Measurements from ENCODE around the gene ZNF598.
"Not testable (repeated sequence)": the region's sequence is repeated elsewhere in the genome, so short reads cannot be mapped to it uniquely, and the experiment has no call there.

The ZNF598 gene

DNA sequence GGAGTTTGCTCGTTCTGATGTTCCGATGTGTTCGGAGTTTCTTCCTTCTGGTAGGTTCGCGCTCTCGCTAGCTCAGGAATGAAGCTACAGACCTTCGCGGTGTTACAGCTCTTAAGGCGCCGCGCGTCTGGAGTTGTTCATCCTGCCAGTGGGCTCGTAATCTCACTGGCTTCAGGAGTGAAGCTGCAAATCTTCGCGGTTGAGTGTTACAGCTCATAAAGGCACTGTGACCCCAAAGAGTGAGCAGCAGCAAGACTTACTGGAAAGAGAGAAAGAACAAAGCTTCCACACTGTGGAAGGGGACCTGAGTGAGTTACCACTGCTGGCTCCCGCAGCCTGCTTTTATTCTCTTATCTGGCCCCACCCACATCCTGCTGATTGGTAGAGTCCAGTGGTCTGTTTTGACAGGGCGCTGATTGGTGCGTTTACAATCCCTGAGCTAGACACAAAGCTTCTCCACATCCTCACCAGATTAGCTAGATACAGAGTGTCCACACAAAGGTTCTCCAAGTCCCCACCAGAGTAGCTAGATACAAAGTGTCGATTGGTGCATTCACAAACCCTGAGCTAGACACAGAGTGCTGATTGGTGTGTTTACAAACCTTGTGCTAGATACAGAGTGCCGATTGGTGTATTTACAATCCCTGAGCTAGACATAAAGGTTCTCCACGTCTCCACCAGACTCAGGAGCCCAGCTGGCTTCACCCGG lies 52.0 kb downstream of the ZNF598 start:
- DNase-seq = not testable (repeated sequence)

DNA sequence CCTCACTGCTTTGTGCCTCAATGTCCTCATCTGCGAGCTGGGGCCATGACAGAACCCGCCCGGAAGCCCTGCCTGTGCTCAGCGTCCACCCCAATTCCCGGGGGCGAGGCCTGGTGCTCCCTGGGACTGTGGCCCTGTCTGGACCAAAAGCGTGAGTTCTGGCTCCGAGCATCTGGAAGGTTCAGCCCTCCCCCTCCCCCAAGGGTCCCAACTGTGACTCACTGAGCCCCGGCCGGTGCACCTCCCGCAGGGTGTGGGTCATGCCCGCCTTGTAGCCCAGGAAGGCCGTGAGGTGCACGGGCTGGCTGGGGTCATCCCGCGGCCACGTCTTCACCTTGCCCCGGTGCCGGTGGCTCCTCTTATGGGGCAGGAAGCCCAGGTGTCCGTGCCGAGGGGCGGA lies 55.9 kb downstream of the ZNF598 start:
- no peak for DNase-seq

DNA sequence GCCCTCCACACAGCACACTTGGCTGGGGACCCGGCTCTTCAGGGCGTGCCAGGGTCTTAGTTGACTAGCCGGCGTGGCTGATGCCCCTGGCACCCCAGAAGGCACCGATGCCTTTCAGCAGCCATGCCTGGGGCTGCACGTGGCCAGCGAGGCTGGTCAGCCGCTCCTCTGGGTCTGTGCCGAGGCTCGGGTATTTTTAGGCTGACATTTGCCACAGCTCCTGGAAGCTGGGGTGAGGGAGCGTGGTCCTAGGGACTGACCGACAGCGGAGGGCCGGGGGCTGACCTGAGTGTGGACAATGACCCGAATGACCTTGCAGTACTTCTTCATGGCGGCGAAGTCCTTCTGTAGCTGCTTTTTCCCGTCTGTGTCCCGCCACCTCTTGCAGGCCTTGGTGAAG lies 59.1 kb downstream of the ZNF598 start:
- DNase-seq = no peak

DNA sequence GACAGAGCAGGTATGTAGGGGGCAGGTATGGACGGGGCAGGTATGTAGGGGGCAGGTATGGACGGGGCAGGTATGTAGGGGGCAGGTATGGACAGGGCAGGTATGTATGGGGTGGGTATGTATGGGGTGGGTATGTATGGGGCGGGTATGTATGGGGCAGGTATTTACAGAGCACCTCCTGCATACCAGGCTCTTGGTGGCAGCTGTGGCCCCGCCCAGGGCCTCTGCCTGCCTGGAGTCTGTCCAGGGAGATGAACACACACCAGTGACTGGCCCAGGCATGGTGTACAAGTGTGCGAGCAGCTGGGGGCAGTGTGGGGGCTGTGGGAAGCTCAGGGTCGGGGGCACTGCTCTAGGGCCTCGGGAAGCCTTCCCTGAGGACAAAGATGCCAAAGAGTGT lies 59.6 kb downstream of the ZNF598 start:
- DNase-seq = no peak

DNA sequence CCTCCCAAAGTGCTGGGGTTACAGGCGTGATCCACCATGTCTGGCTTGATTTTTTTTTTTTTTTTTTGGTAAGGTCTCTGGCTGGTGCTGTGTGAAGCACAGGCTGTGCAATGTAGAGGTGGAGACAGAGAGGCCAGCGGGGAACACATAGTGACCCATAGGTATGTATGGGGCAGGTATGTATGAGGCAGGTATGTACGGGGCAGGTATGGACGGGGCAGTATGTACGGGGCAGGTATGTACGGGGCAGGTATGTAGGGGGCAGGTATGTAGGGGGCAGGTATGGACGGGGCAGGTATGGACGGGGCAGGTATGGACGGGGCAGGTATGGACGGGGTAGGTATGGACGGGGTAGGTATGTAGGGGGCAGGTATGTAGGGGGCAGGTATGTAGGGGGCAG lies 60.1 kb downstream of the ZNF598 start:
- DNase-seq = no peak

Measured in NCI-H1417 (cell line).